HG03378 (cell line): ENCODE results near the gene IKBKE.

Source experiments
- ATAC-seq: cut with Tn5 transposase; IDR thresholded peaks from one replicate; pipeline ENCODE4 v1.9.1; 2021; ENCODE audit warnings: mild to moderate bottlenecking, moderate library complexity; ENCODE audit not compliant: unreplicated experiment

IKBKE gene

GRCh38 chr1:206510371-206510770 is 40.1 kb downstream of the IKBKE start:
- no peak for ATAC-seq

- no peak for ATAC-seq
These were observed 41.2 kb downstream of the IKBKE start for GRCh38 chr1:206511362-206512057.

GRCh38 chr1:206512058-206512850 is 42.0 kb downstream of the IKBKE start:
- ATAC-seq: no peak

- ATAC-seq: no peak
These were observed 42.5 kb downstream of the IKBKE start for GRCh38 chr1:206512851-206513180.

GRCh38 chr1:206513312-206514111 is 43.2 kb downstream of the IKBKE start:
- no peak for ATAC-seq

- ATAC-seq: no peak
These were observed 44.6 kb downstream of the IKBKE start for GRCh38 chr1:206514813-206515387.

- no peak for ATAC-seq
These were observed 46.4 kb downstream of the IKBKE start for GRCh38 chr1:206516728-206516990.

- no peak for ATAC-seq
These were observed 47.5 kb downstream of the IKBKE start for GRCh38 chr1:206517784-206518183.

GRCh38 chr1:206518206-206518605 is 47.9 kb downstream of the IKBKE start:
- ATAC-seq: no peak

- ATAC-seq: no peak
These were observed 48.5 kb downstream of the IKBKE start for GRCh38 chr1:206518743-206519142.

GRCh38 chr1:206521127-206521526 is 50.9 kb downstream of the IKBKE start:
- ATAC-seq: no peak

GRCh38 chr1:206521694-206522402 is 51.6 kb downstream of the IKBKE start:
- ATAC-seq: no peak

GRCh38 chr1:206524739-206525364 is 54.6 kb downstream of the IKBKE start:
- ATAC-seq: no peak

GRCh38 chr1:206526064-206526911 is 56.0 kb downstream of the IKBKE start:
- no peak for ATAC-seq

- ATAC-seq: no peak
These were observed 59.1 kb downstream of the IKBKE start for GRCh38 chr1:206529425-206529824.

- no peak for ATAC-seq
These were observed 62.1 kb downstream of the IKBKE start for GRCh38 chr1:206532368-206532767.

- ATAC-seq: no peak
These were observed 64.3 kb downstream of the IKBKE start for GRCh38 chr1:206534552-206534951.

- ATAC-seq: no peak
These were observed 65.5 kb downstream of the IKBKE start for GRCh38 chr1:206535853-206536188.

- ATAC-seq: no peak
These were observed 66.9 kb downstream of the IKBKE start for GRCh38 chr1:206537141-206537540.
